ENCODE results near the gene BMP7.

The BMP7 gene

DNA sequence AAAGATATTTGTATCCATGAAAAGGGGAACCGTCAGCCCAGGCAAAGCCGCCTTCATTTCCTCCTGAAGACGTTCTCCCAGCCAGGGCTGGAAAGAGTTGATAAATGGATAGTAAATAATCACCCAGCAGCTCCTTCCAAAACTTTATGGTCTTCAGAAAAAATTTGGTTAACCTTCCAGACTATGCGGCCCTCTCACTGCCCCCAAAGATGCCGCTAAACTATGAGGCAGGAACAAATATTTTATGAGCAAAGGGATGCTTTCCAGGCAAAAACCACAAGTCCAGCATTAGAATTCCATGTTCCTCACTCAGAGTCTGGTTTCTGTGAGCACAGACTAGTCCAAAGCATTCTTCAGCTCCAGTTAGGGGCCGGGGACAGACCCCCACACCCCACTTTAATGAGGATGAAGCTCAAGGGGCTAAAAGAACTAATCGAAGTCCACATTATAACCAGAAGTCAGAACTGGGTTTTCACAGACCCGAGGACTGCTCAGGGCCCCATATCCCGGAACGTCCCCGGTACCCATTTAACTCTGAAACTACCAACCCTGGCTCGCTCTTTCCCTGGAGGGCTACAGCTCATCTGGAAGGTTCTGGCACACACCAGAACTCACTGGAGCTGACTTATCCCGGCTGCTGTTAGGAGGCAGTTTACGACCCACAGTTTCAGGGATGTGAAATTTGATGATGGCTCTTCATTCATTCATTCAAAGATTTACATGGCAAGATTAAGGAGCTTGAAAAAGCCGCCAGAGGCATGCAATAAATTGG is 29.4 kb downstream of the BMP7 start:
- no peak for DNase-seq (ENCODE audit: insufficient read length, low spot score)
- FAIRE-seq = no peak

DNA sequence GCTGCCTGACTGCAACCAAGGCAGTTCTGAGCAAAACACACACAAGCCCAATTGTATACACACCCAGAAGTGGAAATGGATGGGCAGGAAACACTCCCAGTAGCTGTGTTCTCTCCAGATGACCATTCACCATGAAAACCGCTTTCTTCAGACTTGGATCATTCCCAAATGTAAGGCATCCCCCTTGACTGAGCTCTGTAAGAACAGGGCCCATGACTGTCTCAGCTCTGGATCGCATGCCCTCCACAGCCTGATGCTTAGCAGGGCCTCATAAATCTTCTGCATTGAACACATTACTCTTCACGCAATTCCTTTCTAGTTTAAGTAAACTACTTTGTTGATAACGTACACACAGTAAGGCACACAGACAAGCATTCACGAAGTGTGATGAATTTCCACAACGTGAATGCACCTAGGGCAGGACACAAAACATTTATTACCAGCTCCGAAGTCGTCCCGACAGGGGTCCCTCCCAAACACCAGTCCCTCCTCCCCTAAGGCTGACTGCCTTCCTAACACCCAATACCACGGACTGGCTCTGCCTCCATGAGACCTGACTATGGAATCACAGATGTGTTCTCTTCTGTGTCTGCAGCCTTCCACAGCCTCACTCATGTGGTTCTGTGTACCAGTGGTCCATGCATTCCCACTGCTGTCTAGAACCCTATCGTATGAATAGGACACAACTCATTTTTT is 31.7 kb downstream of the BMP7 start:
- FAIRE-seq = no peak
- no peak for DNase-seq (ENCODE audit: insufficient read length, low spot score)
- TF ChIP-seq, protein P1, sequence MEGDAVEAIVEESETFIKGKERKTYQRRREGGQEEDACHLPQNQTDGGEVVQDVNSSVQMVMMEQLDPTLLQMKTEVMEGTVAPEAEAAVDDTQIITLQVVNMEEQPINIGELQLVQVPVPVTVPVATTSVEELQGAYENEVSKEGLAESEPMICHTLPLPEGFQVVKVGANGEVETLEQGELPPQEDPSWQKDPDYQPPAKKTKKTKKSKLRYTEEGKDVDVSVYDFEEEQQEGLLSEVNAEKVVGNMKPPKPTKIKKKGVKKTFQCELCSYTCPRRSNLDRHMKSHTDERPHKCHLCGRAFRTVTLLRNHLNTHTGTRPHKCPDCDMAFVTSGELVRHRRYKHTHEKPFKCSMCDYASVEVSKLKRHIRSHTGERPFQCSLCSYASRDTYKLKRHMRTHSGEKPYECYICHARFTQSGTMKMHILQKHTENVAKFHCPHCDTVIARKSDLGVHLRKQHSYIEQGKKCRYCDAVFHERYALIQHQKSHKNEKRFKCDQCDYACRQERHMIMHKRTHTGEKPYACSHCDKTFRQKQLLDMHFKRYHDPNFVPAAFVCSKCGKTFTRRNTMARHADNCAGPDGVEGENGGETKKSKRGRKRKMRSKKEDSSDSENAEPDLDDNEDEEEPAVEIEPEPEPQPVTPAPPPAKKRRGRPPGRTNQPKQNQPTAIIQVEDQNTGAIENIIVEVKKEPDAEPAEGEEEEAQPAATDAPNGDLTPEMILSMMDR (IDR thresholded peaks at IDR 0.05; ENCODE audit: insufficient read depth, missing control alignments) = no peak

More for the DNA sequence above, 29.4 kb downstream of the BMP7 start:
- TF ChIP-seq, protein P1 (IDR thresholded peaks at IDR 0.05; ENCODE audit: insufficient read depth, missing control alignments) = no peak

DNA sequence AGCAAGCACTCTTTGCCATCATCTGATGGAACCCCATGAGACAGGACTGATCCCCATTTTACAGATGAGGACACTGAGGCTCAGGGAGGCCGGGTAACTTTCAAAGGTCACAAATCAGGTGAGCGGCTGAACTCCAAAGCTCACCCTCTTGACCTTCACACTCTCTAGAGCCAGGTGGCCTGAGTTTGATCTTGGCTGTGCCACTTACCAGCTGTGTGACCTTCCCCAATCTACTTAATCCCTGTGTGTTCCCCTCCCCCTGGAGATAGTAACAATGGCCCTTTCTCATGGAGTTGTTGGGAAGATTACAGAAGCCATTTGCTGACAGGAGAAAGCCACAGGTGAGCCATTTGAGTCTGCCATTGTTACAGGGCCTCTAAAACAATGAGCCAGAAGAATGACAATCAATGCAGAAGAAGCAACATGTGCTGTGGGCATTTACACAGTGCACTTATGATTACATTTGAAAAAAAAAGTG is 34.5 kb downstream of the BMP7 start:
- DNase-seq (ENCODE audit: insufficient read length, low spot score) (no peak), FAIRE-seq (no peak)
- TF ChIP-seq, protein P1 (IDR thresholded peaks at IDR 0.05; ENCODE audit: insufficient read depth, missing control alignments) = no peak

DNA sequence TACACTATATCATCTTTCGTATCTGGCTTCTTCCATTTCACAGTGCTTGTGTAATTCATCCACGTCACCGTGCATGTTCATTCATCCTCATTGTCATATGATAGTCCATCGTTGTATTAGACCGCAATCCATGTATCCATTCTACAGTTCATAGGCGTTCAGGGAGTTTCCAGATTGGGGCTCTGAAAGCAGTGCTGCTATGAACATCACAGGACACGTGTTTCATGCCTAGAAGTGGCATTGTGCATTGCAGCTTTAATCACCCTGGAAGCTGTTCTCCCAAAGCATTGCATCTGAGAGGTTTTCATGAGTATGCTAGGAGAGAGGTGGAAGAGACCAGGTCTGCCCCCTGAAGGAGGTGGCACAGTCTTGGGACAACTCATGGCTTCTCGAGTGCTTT is 35.3 kb downstream of the BMP7 start:
- DNase-seq (ENCODE audit: insufficient read length, low spot score) = no peak
- TF ChIP-seq, protein P1 (IDR thresholded peaks at IDR 0.05; ENCODE audit: insufficient read depth, missing control alignments) = no peak
- FAIRE-seq = no peak

DNA sequence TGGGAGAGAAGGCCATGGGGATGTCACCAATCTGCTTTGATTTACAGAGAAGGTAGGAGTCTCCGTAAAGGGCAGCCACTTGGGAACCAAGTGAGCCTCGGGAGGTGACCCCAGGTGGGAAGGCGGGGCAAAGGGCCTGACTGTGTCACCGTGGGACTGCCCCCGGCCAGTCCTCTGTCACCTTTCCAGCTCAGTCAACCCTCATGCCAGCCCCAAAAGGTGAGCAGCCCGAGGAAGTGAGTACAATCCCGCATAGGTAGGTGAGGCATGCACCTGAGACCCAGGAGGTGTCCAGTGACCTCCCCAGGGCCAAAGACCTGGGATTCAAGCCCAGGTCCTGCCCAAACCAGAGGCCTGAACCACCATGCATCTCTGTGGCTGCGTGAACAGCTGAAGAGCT is 36.2 kb downstream of the BMP7 start:
- no peak for DNase-seq (ENCODE audit: insufficient read length, low spot score)
- no peak for FAIRE-seq
- TF ChIP-seq, protein P1 (IDR thresholded peaks at IDR 0.05; ENCODE audit: insufficient read depth, missing control alignments) = no peak

DNA sequence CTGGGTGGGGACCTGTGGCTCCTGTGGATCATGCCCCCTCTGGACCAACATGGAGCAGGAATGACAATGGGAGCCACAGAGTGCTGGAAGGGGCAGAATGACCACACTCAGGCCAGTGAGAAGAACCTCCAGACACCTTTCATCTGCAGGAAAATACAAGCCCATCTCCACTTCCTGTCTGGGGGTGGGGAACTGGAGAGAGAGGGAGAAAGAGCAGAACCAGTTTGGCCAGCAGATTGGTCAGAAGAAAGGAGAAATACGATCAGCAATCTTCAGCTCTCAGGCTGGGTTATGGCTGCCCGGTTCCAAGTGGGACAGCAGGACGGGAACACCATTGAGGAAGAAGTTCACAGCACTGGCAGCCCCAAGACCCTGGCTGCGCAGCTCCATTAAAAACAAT is 37.0 kb downstream of the BMP7 start:
- DNase-seq (ENCODE audit: insufficient read length, low spot score) = no peak
- FAIRE-seq = no peak
- TF ChIP-seq, protein P1 (IDR thresholded peaks at IDR 0.05; ENCODE audit: insufficient read depth, missing control alignments) = no peak

DNA sequence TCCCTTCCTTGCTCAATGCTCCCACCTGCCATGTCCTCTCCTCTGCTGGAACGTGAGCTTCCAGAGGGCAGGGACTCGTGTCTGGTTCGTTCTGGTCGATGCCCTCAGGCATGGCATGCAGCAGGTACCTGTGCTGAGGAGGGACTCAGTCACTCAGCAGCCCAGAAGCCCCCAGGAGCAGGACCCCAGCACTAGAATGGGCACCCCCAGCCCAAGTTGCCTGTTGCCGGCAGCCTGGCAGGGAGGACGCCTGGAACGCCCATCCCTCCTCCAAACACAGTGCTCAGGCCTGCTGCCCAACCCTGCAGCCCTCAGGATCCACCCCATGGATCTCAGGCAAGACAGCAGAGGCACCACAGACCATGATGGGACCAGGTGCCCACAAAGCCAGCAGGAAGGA is 40.6 kb downstream of the BMP7 start:
- TF ChIP-seq, protein P1 (IDR thresholded peaks at IDR 0.05; ENCODE audit: insufficient read depth, missing control alignments) = no peak
- DNase-seq (ENCODE audit: insufficient read length, low spot score) (no peak), FAIRE-seq (no peak)

All from D721Med (cell line).